HepG2 (cell line): ENCODE data around the gene SLC43A1. TPM values are rescaled to one million over a fixed set of nuclear protein-coding genes. Genes with fewer than 3 reads are reported as not detected.

ENCODE experiments used
- AKNA ChIP-seq: sonication (generic); formaldehyde crosslinking; IDR thresholded peaks from 2 replicates; pipeline ENCODE4 v1.4.0; 2020; ENCODE audit warnings: missing genetic modification reagents, borderline replicate concordance
- E2F2 ChIP-seq: sonication (generic); formaldehyde crosslinking; IDR thresholded peaks from 2 replicates; pipeline ENCODE4 v1.4.0; 2020; ENCODE audit warnings: missing genetic modification reagents, borderline replicate concordance
- NBN ChIP-seq: fragments of 450-650 bp; conservative IDR thresholded peaks from 2 replicates; pipeline ENCODE4 v1.6.1; 2017
- NFKB2 ChIP-seq: sonication (generic); formaldehyde crosslinking; IDR thresholded peaks from 2 replicates; pipeline ENCODE4 v1.4.0; 2020; ENCODE audit warnings: missing genetic modification reagents, borderline replicate concordance
- NR2C2 ChIP-seq: sonication (generic); formaldehyde crosslinking; IDR thresholded peaks from 2 replicates; pipeline ENCODE4 v1.4.0; 2020; ENCODE audit warnings: missing genetic modification reagents, mild to moderate bottlenecking, moderate library complexity, borderline replicate concordance
- RNF219 ChIP-seq: sonication (generic); formaldehyde crosslinking; IDR thresholded peaks from 2 replicates; pipeline ENCODE4 v1.5.0; 2020; ENCODE audit warnings: mild to moderate bottlenecking, missing genetic modification reagents
- SNAPC4 ChIP-seq: sonication (generic); formaldehyde crosslinking; IDR thresholded peaks from 2 replicates; pipeline ENCODE4 v1.4.0; 2020; ENCODE audit warnings: mild to moderate bottlenecking, missing genetic modification reagents
- ZBTB4 ChIP-seq: sonication (generic); formaldehyde crosslinking; IDR thresholded peaks from 2 replicates; pipeline ENCODE4 v1.4.0; 2020; ENCODE audit warnings: missing genetic modification reagents, mild to moderate bottlenecking, borderline replicate concordance
- ZNF124 ChIP-seq: sonication (generic); formaldehyde crosslinking; IDR thresholded peaks from 2 replicates; pipeline ENCODE4 v1.4.0; 2020; ENCODE audit warnings: missing genetic modification reagents
- ZNF747 ChIP-seq: sonication (generic); formaldehyde crosslinking; IDR thresholded peaks from 2 replicates; pipeline ENCODE4 v1.8.1; 2023; ENCODE audit warnings: missing genetic modification reagents, mild to moderate bottlenecking, borderline replicate concordance
- polyA plus RNA-seq, 8 experiments: library from polyadenylated mRNA; depleted of rRNA in 3 of 8; stranded (reverse) in 7 of 8; unstranded in 1 of 8; fragments of >200 nt; fragmentation: Illumina TruSeq in 4 of 8; extraction: Trizol in 4 of 8; gene quantifications; 2 replicates each; pipeline versions ENCODE4 v1.2.1 to v1.2.3, GENCODE V29; 2011 to 2016; ENCODE audit warnings: low read depth in 4 of 8, missing spikeins in 1 of 8, mixed read lengths in 1 of 8; ENCODE audit not compliant: insufficient read depth in 1 of 8
- total RNA-seq, 5 experiments: library from RNA; depleted of rRNA; stranded (reverse); fragments of >200 nt; fragmentation: Illumina TruSeq; extraction: Trizol; gene quantifications; 2 replicates each; pipeline ENCODE4 v1.2.3, GENCODE V29; 2016; ENCODE audit warnings: low read depth in 1 of 5

The SLC43A1 gene
- total and polyA plus RNA-seq, 2 of the 13 experiments (the other 11 are each of a cell fraction or from before 2014, with no cell fraction given): 72.3 to 87.6 TPM

GRCh38 chr11:57508341-57509170 lies 6.9 kb downstream of the SLC43A1 start (continued):
- TF ChIP-seq RNF219 (CRISPR knock-in tag): no peak
- no peak for TF ChIP-seq E2F2 (CRISPR knock-in tag)
- no peak for TF ChIP-seq ZNF124 (CRISPR knock-in tag)
- no peak for TF ChIP-seq SNAPC4 (CRISPR knock-in tag)
- no peak for TF ChIP-seq NFKB2 (CRISPR knock-in tag)
- no peak for TF ChIP-seq ZNF747 (CRISPR knock-in tag)
- TF ChIP-seq NR2C2 (CRISPR knock-in tag): no peak
- no peak for TF ChIP-seq NBN
- no peak for TF ChIP-seq ZBTB4 (CRISPR knock-in tag)
- TF ChIP-seq AKNA (CRISPR knock-in tag): no peak
